Measurements from ENCODE around the gene F12.
A peak's percentile ranks its signal among the peaks of the same experiment; 100 is the strongest.

F12 gene

GRCh38 chr5:177433658-177434217 is 24.4 kb upstream of the F12 start:
- no peaks in the 10 kb centered on the region for H3K27me3 ChIP-seq (ENCODE audit: control insufficient read depth, insufficient read depth, low read length)
- no peak overlapping the region for H3K27ac ChIP-seq (ENCODE audit: low read depth, low read length)
- H3K9ac ChIP-seq (ENCODE audit: low read length), result no peak overlapping the region
- peaks cover 33% of the 10 kb centered on the region for H3K36me3 ChIP-seq (ENCODE audit: control insufficient read depth, insufficient read depth, low read length)
- H3K4me3 ChIP-seq (ENCODE audit: low read length), result no peak overlapping the region
- no peaks in the 10 kb centered on the region for H3K4me1 ChIP-seq (ENCODE audit: control insufficient read depth, insufficient read depth, low read length)

GRCh38 chr5:177432839-177433657 is 23.7 kb upstream of the F12 start:
- Histone ChIP-seq H3K4me1 (ENCODE audit: control insufficient read depth, insufficient read depth, low read length) (no peaks in the 10 kb centered on the region), H3K27ac (ENCODE audit: low read depth, low read length) (no peak overlapping the region), H3K27me3 (ENCODE audit: control insufficient read depth, insufficient read depth, low read length) (no peaks in the 10 kb centered on the region), H3K9ac (ENCODE audit: low read length) (no peak overlapping the region), H3K4me3 (ENCODE audit: low read length) (no peak overlapping the region), H3K36me3 (ENCODE audit: control insufficient read depth, insufficient read depth, low read length) (peaks cover 31% of the 10 kb centered on the region)

GRCh38 chr5:177432143-177432838 is 22.9 kb upstream of the F12 start:
- H3K9ac ChIP-seq (ENCODE audit: low read length), result peak overlapping the region; percentile 6
- H3K36me3 ChIP-seq (ENCODE audit: control insufficient read depth, insufficient read depth, low read length), result peaks cover 31% of the 10 kb centered on the region
- peak overlapping the region; percentile 23 for H3K4me3 ChIP-seq (ENCODE audit: low read length)
- peaks cover 4% of the 10 kb centered on the region for H3K4me1 ChIP-seq (ENCODE audit: control insufficient read depth, insufficient read depth, low read length)
- peak overlapping the region; percentile 10 for H3K27ac ChIP-seq (ENCODE audit: low read depth, low read length)
- no peaks in the 10 kb centered on the region for H3K27me3 ChIP-seq (ENCODE audit: control insufficient read depth, insufficient read depth, low read length)

- H3K36me3 ChIP-seq (ENCODE audit: control insufficient read depth, insufficient read depth, low read length), result peaks cover 29% of the 10 kb centered on the region
- no peak overlapping the region for H3K9ac ChIP-seq (ENCODE audit: low read length)
- H3K4me3 ChIP-seq (ENCODE audit: low read length), result peak overlapping the region; percentile 23
- H3K4me1 ChIP-seq (ENCODE audit: control insufficient read depth, insufficient read depth, low read length), result peaks cover 7% of the 10 kb centered on the region
- H3K27me3 ChIP-seq (ENCODE audit: control insufficient read depth, insufficient read depth, low read length), result no peaks in the 10 kb centered on the region
- peak overlapping the region; percentile 10 for H3K27ac ChIP-seq (ENCODE audit: low read depth, low read length)
Observed at GRCh38 chr5:177431317-177432142, 22.2 kb upstream of the F12 start.

- Histone ChIP-seq H3K4me1 (ENCODE audit: control insufficient read depth, insufficient read depth, low read length) (peaks cover 7% of the 10 kb centered on the region), H3K36me3 (ENCODE audit: control insufficient read depth, insufficient read depth, low read length) (peaks cover 25% of the 10 kb centered on the region), H3K27me3 (ENCODE audit: control insufficient read depth, insufficient read depth, low read length) (no peaks in the 10 kb centered on the region), H3K27ac (ENCODE audit: low read depth, low read length) (no peak overlapping the region), H3K9ac (ENCODE audit: low read length) (no peak overlapping the region), H3K4me3 (ENCODE audit: low read length) (no peak overlapping the region)
Observed at GRCh38 chr5:177430972-177431316, 21.6 kb upstream of the F12 start.

GRCh38 chr5:177430140-177430951 is 21.0 kb upstream of the F12 start:
- H3K27ac ChIP-seq (ENCODE audit: low read depth, low read length), result no peak overlapping the region
- no peak overlapping the region for H3K9ac ChIP-seq (ENCODE audit: low read length)
- H3K36me3 ChIP-seq (ENCODE audit: control insufficient read depth, insufficient read depth, low read length), result peaks cover 23% of the 10 kb centered on the region
- peaks cover 11% of the 10 kb centered on the region for H3K4me1 ChIP-seq (ENCODE audit: control insufficient read depth, insufficient read depth, low read length)
- no peak overlapping the region for H3K4me3 ChIP-seq (ENCODE audit: low read length)
- no peaks in the 10 kb centered on the region for H3K27me3 ChIP-seq (ENCODE audit: control insufficient read depth, insufficient read depth, low read length)

- H3K9ac ChIP-seq (ENCODE audit: low read length), result no peak overlapping the region
- H3K4me1 ChIP-seq (ENCODE audit: control insufficient read depth, insufficient read depth, low read length), result peaks cover 11% of the 10 kb centered on the region
- H3K36me3 ChIP-seq (ENCODE audit: control insufficient read depth, insufficient read depth, low read length), result peaks cover 19% of the 10 kb centered on the region
- H3K27me3 ChIP-seq (ENCODE audit: control insufficient read depth, insufficient read depth, low read length), result no peaks in the 10 kb centered on the region
- no peak overlapping the region for H3K27ac ChIP-seq (ENCODE audit: low read depth, low read length)
- H3K4me3 ChIP-seq (ENCODE audit: low read length), result no peak overlapping the region
Observed at GRCh38 chr5:177429248-177430040, 20.1 kb upstream of the F12 start.

GRCh38 chr5:177428574-177429217 is 19.3 kb upstream of the F12 start:
- Histone ChIP-seq H3K4me3 (ENCODE audit: low read length) (no peak overlapping the region), H3K27me3 (ENCODE audit: control insufficient read depth, insufficient read depth, low read length) (no peaks in the 10 kb centered on the region), H3K27ac (ENCODE audit: low read depth, low read length) (no peak overlapping the region), H3K9ac (ENCODE audit: low read length) (no peak overlapping the region), H3K36me3 (ENCODE audit: control insufficient read depth, insufficient read depth, low read length) (peaks cover 14% of the 10 kb centered on the region), H3K4me1 (ENCODE audit: control insufficient read depth, insufficient read depth, low read length) (peaks cover 11% of the 10 kb centered on the region)

GRCh38 chr5:177427919-177428573 is 18.7 kb upstream of the F12 start:
- Histone ChIP-seq H3K27ac (ENCODE audit: low read depth, low read length) (no peak overlapping the region), H3K4me3 (ENCODE audit: low read length) (peak overlapping the region; percentile 81), H3K36me3 (ENCODE audit: control insufficient read depth, insufficient read depth, low read length) (peaks cover 11% of the 10 kb centered on the region), H3K4me1 (ENCODE audit: control insufficient read depth, insufficient read depth, low read length) (peaks cover 11% of the 10 kb centered on the region), H3K27me3 (ENCODE audit: control insufficient read depth, insufficient read depth, low read length) (no peaks in the 10 kb centered on the region), H3K9ac (ENCODE audit: low read length) (no peak overlapping the region)

- H3K4me1 ChIP-seq (ENCODE audit: control insufficient read depth, insufficient read depth, low read length), result peaks cover 11% of the 10 kb centered on the region
- H3K27ac ChIP-seq (ENCODE audit: low read depth, low read length), result peak overlapping the region; percentile 84
- peak overlapping the region; percentile 87 for H3K9ac ChIP-seq (ENCODE audit: low read length)
- H3K36me3 ChIP-seq (ENCODE audit: control insufficient read depth, insufficient read depth, low read length), result peaks cover 8% of the 10 kb centered on the region
- H3K27me3 ChIP-seq (ENCODE audit: control insufficient read depth, insufficient read depth, low read length), result no peaks in the 10 kb centered on the region
- peak overlapping the region; percentile 81 for H3K4me3 ChIP-seq (ENCODE audit: low read length)
Observed at GRCh38 chr5:177427211-177427822, 18.0 kb upstream of the F12 start.

Data from rectal smooth muscle tissue (tissue), 1 donor.